HG03520 (cell line): ENCODE data around the gene LSM2.

Source experiments
- ATAC-seq: cut with Tn5 transposase; IDR thresholded peaks from one replicate; pipeline ENCODE4 v1.9.1; 2021; ENCODE audit warnings: mild to moderate bottlenecking, moderate library complexity; ENCODE audit not compliant: unreplicated experiment

Gene LSM2

GRCh38 chr6:31752739-31753319 lies 53.9 kb downstream of the LSM2 start:
- ATAC-seq = no peak

- no peak for ATAC-seq
Observed at GRCh38 chr6:31750411-31751022, 56.2 kb downstream of the LSM2 start.

DNA sequence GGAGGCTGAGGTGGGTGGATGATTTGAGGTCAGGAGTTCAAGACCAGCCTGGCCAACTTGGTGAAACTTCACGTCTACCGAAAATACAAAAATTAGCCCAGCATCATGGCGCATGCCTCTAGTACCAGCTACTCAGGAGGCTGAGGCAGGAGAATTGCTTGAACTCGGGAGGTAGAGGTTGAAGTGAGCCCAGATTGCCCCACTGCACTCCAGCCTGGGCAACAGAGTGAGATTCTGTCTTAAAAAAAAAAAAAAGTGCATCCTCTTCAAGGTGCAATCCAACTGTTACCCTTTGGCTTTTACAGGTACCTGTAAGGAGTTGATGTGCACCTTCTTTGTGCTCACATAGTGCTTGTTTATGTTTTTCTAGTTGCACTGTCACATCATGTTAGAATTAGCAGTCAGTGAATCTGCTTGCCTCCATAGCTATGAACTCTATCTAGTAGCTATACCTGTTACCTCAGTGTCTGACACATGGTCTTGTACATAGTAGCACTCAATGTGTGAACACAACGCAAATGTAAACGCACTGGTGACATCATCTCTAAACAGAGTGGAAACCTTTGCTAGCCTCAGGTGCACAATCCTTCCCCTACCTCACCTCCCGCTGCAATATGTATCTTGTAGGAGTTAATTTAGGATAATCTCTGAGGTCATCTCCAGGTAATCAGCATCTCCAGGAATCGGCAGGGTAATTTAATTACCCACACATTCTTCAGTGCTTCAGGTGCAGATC lies 57.3 kb downstream of the LSM2 start:
- ATAC-seq = no peak
